ENCODE results near the gene AFF1. TPM values are rescaled to one million over a fixed set of nuclear protein-coding genes. Genes with fewer than 3 reads are reported as not detected.

Gene AFF1
- total and polyA plus RNA-seq, 4 donors: 7.2 to 42.8 (median 21.5) TPM

DNA sequence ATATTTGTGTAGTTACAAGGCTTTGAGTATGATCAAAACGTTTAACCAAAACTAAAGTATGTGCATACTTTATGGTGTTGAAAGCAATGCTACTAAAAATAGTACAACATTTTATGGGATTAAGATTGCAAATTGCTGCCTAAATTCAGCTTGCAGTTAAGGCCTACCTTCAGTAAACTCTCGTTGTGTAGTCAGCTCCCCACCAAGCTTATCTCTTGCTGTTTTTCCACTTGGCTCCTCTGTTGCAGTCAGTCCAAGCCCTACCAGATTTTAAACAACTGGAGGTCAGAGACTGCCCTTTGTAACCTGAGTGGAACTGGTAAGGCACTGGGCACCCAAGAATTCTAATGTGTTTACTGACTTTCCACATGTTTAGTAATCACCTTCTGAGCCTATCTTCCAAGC lies 25.7 kb downstream of the AFF1 start (continued):
- TF ChIP-seq, protein P1, sequence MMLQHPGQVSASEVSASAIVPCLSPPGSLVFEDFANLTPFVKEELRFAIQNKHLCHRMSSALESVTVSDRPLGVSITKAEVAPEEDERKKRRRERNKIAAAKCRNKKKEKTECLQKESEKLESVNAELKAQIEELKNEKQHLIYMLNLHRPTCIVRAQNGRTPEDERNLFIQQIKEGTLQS (IDR thresholded peaks at IDR 0.05): no peak
- peak; percentile 55 for TF ChIP-seq YY1 (IDR thresholded peaks at IDR 0.05)
- TF ChIP-seq FOXA2 (IDR thresholded peaks at IDR 0.05): no peak
- TF ChIP-seq TAF1 (conservative IDR thresholded peaks at IDR 0.05): no peak
- TF ChIP-seq, protein P2, sequence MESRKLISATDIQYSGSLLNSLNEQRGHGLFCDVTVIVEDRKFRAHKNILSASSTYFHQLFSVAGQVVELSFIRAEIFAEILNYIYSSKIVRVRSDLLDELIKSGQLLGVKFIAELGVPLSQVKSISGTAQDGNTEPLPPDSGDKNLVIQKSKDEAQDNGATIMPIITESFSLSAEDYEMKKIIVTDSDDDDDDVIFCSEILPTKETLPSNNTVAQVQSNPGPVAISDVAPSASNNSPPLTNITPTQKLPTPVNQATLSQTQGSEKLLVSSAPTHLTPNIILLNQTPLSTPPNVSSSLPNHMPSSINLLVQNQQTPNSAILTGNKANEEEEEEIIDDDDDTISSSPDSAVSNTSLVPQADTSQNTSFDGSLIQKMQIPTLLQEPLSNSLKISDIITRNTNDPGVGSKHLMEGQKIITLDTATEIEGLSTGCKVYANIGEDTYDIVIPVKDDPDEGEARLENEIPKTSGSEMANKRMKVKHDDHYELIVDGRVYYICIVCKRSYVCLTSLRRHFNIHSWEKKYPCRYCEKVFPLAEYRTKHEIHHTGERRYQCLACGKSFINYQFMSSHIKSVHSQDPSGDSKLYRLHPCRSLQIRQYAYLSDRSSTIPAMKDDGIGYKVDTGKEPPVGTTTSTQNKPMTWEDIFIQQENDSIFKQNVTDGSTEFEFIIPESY (IDR thresholded peaks at IDR 0.05): peak; percentile 68
- TF ChIP-seq NR2F2 (IDR thresholded peaks at IDR 0.05): peak; percentile 42

DNA sequence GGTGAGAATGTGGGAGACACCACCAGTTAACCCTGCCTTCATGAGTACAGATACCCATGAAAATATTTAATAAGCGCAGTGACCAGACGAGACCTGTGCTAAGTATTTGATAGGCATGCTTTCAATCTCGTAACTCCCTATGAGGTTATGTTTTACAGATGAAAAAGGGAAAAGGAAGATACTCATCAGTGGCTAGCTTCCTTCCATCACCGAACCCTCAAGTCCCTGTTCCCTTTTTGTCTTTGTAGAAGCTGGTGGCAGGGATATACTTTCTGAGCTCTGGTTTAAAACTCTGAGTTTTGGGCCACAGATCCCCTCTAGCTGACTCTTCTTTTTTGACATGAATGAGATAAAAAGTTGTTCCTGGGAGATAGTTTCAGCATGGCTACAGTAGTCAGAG lies 26.3 kb downstream of the AFF1 start:
- Histone ChIP-seq H3K4me3 (ENCODE audit: low read depth in 1 of 3, low read length in 3 of 3) (no peak overlapping the region), H3K36me3 (ENCODE audit: control insufficient read depth in 4 of 4, insufficient read depth in 3 of 4, low read depth in 1 of 4, low read length in 3 of 4) (peaks cover 0 to 1% (median 0%) of the 10 kb centered on the region in 4 donors), H3K9ac (ENCODE audit: low read depth in 1 of 2, low read length in 2 of 2) (no peak overlapping the region), H3K4me1 (ENCODE audit: control insufficient read depth in 4 of 4, insufficient read depth in 4 of 4, low read length in 3 of 4) (peaks cover 13 to 33% (median 23%) of the 10 kb centered on the region in 4 donors), H3K9me3 (ENCODE audit: control insufficient read depth in 4 of 4, low read length in 3 of 4) (no peaks in the 10 kb centered on the region), H3K27me3 (ENCODE audit: control insufficient read depth in 4 of 4, insufficient read depth in 4 of 4, low read length in 3 of 4) (no peaks in the 10 kb centered on the region), H3K27ac (ENCODE audit: low read depth in 1 of 2, low read length in 2 of 2) (peak overlapping the region; percentile 15 to 31)
- 83% methylated on average over 4 of the region's 4 CpGs for WGBS
- DNase-seq (ENCODE audit: low spot score): no peak
- no peak for TF ChIP-seq FOXA2 (IDR thresholded peaks at IDR 0.05)
- TF ChIP-seq HNF4G (IDR thresholded peaks at IDR 0.05): no peak
- TF ChIP-seq, protein P2 (IDR thresholded peaks at IDR 0.05): no peak
- TF ChIP-seq NR2F2 (IDR thresholded peaks at IDR 0.05): no peak
- TF ChIP-seq, protein P3, sequence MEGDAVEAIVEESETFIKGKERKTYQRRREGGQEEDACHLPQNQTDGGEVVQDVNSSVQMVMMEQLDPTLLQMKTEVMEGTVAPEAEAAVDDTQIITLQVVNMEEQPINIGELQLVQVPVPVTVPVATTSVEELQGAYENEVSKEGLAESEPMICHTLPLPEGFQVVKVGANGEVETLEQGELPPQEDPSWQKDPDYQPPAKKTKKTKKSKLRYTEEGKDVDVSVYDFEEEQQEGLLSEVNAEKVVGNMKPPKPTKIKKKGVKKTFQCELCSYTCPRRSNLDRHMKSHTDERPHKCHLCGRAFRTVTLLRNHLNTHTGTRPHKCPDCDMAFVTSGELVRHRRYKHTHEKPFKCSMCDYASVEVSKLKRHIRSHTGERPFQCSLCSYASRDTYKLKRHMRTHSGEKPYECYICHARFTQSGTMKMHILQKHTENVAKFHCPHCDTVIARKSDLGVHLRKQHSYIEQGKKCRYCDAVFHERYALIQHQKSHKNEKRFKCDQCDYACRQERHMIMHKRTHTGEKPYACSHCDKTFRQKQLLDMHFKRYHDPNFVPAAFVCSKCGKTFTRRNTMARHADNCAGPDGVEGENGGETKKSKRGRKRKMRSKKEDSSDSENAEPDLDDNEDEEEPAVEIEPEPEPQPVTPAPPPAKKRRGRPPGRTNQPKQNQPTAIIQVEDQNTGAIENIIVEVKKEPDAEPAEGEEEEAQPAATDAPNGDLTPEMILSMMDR (IDR thresholded peaks at IDR 0.05; ENCODE audit: low read depth, low read length, missing input control): no peak
- TF ChIP-seq RXRA (IDR thresholded peaks at IDR 0.05): no peak
- TF ChIP-seq GABPA (IDR thresholded peaks at IDR 0.05 in 1 of 2, conservative IDR thresholded peaks at IDR 0.05 in 1 of 2): no peak
- TF ChIP-seq YY1 (IDR thresholded peaks at IDR 0.05): no peak

DNA sequence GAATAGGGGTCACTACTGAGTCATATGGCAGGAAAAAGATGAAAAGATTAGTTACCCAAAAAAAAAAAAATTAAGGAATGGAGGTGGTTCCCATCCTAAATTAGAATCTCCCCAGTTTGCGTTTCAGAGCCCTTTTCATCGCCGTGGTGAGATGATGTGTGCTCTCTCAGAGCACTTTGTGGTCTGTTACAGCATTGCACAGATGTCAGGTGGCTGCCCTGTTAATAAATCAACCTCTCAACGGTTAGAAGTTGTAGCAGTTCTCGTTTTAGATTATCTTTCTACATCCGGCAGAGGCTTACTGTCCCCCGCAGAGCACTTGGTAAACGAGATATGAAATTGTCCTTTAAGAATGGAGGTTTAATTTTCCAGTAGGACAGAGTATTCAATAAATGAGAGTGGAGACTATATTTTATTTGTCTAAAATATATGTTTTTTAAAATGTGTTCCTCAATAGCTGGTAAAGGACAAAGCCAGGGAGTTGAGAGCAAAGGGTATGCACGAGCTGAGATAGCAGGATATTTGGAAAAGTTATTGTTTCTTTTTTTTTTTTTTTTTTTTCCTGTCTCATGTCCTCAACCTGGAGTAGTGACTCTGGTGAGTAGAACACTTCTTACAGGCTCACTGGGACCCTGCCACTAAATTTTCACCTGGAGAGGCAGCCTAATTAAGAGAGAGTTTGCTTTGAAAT lies 26.9 kb downstream of the AFF1 start:
- Histone ChIP-seq H3K4me3 (ENCODE audit: low read depth in 1 of 3, low read length in 3 of 3) (no peak overlapping the region), H3K27ac (ENCODE audit: low read depth in 1 of 2, low read length in 2 of 2) (peak overlapping the region in 1 of 2 donors; percentile 31), H3K9ac (ENCODE audit: low read depth in 1 of 2, low read length in 2 of 2) (no peak overlapping the region), H3K36me3 (ENCODE audit: control insufficient read depth in 4 of 4, insufficient read depth in 3 of 4, low read depth in 1 of 4, low read length in 3 of 4) (peaks cover 0 to 1% (median 0%) of the 10 kb centered on the region in 4 donors), H3K27me3 (ENCODE audit: control insufficient read depth in 4 of 4, insufficient read depth in 4 of 4, low read length in 3 of 4) (no peaks in the 10 kb centered on the region), H3K9me3 (ENCODE audit: control insufficient read depth in 4 of 4, low read length in 3 of 4) (no peaks in the 10 kb centered on the region), H3K4me1 (ENCODE audit: control insufficient read depth in 4 of 4, insufficient read depth in 4 of 4, low read length in 3 of 4) (peaks cover 12 to 30% (median 23%) of the 10 kb centered on the region in 4 donors)
- 61% methylated on average over 9 of the region's 9 CpGs for WGBS
- TF ChIP-seq HNF4G (IDR thresholded peaks at IDR 0.05) (no peak), RAD21 (IDR thresholded peaks at IDR 0.05) (no peak)
- TF ChIP-seq, protein P3 (IDR thresholded peaks at IDR 0.05; ENCODE audit: low read depth, low read length, missing input control): no peak
- TF ChIP-seq, protein P4, sequence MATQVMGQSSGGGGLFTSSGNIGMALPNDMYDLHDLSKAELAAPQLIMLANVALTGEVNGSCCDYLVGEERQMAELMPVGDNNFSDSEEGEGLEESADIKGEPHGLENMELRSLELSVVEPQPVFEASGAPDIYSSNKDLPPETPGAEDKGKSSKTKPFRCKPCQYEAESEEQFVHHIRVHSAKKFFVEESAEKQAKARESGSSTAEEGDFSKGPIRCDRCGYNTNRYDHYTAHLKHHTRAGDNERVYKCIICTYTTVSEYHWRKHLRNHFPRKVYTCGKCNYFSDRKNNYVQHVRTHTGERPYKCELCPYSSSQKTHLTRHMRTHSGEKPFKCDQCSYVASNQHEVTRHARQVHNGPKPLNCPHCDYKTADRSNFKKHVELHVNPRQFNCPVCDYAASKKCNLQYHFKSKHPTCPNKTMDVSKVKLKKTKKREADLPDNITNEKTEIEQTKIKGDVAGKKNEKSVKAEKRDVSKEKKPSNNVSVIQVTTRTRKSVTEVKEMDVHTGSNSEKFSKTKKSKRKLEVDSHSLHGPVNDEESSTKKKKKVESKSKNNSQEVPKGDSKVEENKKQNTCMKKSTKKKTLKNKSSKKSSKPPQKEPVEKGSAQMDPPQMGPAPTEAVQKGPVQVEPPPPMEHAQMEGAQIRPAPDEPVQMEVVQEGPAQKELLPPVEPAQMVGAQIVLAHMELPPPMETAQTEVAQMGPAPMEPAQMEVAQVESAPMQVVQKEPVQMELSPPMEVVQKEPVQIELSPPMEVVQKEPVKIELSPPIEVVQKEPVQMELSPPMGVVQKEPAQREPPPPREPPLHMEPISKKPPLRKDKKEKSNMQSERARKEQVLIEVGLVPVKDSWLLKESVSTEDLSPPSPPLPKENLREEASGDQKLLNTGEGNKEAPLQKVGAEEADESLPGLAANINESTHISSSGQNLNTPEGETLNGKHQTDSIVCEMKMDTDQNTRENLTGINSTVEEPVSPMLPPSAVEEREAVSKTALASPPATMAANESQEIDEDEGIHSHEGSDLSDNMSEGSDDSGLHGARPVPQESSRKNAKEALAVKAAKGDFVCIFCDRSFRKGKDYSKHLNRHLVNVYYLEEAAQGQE (IDR thresholded peaks at IDR 0.05): no peak
- TF ChIP-seq, protein P1 (IDR thresholded peaks at IDR 0.05): no peak
- DNase-seq (ENCODE audit: low spot score): no peak

Data from liver (tissue), 9 donors.